Hematopoietic multipotent progenitor cell treated with erythropoietin and hydrocortisone succinate and interleukin-3 and kit ligand, for 8 days (in vitro differentiated cells): ENCODE measurements around the gene TXNDC2.
"Not testable (repeated sequence)": the region's sequence is repeated elsewhere in the genome, so short reads cannot be mapped to it uniquely, and the experiment has no call there.

Source experiments
- DNase-seq: peaks from one replicate; pipeline ENCODE4 v3.0.0-alpha.2; 2015

TXNDC2 gene

DNA sequence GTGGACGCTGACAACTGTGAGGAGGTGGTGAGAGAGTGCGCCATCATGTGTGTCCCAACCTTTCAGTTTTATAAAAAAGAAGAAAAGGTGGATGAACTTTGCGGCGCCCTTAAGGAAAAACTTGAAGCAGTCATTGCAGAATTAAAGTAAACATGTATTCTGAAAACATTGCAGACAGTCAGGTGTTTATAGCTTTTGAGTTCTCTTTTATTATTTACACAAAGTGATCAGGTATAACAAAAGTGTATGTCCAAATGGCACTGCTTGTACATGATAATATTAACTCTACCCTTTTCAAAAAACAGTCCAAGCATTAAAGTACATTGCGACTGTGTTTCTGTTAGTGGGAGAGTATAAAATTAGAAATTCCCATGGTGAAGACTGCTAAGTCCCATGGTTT is 2.2 kb downstream of the TXNDC2 start:
- no peak for DNase-seq

DNA sequence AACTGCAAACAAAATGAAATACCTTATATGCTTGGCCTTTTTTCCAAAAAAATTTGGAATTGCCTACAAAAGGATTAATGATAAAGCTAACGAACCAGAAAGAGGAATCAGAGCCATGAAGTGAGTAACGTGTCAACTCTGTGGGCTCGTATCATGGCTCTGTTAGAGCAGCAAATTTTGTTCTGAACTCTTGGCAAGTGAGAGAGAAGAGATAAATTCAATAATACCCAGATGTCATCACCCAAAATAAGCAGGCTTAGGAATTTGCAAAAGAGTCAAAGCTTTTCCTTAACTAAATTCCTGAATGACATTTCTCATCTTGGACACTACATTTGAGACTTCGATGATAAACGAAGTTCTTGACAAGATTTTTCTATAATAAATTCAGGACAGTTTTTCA is 4.4 kb downstream of the TXNDC2 start:
- DNase-seq, result no peak

DNA sequence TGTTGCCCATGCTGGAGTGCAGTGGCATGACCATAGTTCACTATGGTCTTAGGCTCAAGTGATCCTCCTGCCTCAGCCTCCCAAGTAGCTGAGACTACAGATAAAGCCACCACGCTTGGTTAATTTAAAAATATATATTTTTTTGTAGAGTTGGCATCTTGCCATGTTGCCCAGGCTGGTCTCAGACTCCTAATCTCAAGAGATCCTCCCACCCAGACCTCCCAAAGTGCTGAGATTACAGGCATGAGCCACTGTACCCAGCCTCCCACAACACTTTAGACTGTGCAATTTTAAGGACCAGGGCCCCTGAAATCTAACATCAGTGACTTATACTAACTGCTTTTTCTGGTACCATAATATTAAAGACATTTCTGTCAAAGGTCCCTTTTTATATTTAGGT is 5.2 kb downstream of the TXNDC2 start:
- peak; percentile 84 for DNase-seq

DNA sequence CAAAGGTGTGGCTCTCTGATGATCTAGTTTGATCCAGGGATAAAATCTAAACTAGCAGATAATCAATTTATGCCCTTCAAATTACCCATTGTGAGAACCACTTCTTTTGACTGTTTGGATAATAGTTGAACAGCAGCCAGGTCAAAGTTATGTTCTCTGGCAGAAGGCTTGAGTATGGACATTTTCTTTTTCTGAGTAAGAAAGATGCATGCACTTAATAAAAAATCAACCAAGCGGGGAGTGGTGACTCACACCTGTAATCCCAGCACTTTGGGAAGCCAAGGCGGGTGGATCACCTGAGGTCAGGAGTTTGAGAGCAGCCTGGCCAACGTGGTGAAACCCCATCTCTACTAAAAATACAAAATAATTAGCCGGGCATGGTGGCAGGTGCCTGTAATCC is 5.7 kb downstream of the TXNDC2 start:
- DNase-seq, result not testable (repeated sequence)

DNA sequence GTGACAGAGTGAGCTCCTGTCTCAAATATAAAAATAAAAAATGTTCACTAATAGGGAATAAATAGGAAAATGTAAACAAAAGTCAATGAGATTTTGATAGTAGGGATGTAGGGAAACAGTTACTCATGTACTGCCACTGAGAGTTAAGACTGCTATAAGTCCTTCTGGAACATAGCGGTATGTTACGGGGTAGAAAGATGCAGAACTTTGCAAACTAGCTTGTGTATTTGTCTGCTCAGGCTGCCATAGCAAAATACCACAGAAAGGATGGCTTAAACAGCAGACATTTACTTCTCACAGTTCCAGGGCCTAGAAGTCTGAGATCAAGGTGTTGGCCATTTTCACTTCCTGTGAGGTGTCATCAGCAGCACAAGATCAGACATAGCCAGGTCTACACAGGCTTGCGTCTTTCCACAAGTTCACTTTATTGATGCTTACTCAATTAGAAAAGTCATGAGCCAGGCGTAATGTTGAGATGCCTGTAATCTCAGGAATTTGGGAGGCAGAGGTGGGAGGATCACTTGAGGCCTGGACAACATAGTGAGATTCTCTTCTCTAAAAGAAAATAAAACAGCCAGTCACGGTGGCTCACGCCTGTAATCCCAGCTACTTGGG is 8.8 kb downstream of the TXNDC2 start:
- no peak for DNase-seq

DNA sequence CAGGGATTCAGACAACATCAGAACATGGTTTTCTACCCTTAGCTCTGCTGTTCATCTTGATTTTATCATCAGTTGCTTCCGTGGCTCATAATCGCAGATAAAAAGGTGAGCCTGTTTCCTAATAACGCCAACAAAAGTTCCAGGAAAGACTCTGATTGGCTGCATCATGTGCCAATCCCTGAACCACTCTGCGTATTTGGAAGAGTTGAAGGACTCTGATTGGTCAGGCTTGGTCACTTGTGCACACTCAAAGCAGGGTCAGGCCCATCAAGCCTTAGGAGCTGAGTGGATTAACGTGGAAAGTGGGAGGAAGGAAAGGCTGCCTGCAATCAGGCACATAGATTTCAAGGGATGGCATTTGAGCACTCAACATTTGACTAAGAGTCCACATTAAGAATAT is 11.4 kb downstream of the TXNDC2 start:
- DNase-seq, result no peak

DNA sequence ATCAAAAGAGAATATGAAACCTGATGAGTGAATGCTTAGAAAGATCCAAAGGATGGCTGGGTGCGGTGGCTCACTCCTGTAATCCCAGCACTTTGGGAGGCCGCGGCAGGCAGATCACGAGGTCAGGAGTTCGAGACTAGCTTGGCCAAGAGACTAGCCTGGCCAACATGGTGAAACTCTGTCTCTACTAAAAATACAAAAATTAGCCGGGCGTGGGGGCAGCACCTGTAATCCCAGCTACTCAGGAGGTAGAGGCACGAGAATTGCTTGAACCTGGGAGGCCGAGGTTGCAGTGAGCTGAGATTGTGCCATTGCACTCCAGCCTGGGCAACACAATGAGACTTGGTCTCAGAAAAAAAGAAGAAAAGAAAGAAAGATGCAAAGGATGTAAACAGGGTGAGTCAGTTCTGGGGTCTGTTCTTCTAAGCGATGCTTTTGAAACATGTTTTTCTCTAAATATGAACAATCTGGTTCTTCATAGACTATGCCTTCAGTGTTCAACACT is 12.1 kb downstream of the TXNDC2 start:
- DNase-seq, result not testable (repeated sequence)

DNA sequence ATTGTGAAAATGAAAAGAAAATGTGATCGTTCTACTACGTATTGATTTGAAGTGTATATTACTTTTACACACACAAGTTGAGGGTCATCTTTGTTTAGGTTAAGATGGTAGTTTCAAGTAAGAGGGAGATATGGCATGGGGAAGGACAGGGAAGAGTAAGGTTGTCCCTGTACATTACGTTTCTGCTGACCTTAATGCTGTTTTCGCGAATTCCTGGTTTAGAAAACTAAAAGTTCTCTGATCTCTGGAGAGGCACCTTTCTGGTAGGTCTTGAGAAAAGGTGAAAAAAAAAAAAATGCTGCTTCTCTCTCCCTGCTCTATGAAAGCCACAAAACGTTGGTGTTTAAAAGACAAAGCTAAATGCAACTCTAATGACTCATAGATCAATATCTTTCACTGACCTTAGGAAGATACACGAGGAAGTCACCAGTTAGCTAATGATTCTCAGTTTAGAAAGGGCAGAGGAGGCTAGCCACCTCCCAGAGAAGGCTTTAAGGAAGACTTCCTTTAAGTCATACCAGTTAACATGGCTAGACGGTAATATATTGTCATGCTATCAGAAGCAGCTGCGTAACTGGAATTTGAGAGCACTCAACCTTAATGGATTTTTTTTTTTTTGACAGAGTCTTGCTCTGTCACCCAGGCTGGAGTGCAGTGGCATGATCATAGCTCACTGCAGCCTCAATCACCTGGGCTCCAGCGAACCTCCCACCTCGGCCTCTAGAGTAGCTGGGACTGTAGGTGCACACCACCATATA is 13.2 kb downstream of the TXNDC2 start:
- peak; percentile 85 for DNase-seq

DNA sequence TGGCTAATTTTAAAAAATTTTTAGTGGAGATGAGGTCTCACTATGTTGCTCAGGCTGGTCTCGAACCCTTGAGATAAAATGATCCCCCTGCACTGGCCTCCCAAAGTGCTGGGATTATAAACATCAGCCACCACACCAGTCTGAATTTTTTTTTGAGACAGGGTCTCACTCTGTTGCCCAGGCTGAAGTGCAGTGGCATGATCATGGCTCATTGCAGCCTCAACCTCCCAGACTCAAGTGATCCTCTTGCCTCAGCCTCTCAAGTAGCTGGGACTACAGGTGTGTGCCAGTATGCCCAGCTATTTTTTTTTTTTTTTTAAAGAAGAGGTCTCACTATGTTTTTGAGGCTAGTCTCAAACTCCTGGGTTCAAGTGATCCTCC is 13.8 kb downstream of the TXNDC2 start:
- DNase-seq, result not testable (repeated sequence)

DNA sequence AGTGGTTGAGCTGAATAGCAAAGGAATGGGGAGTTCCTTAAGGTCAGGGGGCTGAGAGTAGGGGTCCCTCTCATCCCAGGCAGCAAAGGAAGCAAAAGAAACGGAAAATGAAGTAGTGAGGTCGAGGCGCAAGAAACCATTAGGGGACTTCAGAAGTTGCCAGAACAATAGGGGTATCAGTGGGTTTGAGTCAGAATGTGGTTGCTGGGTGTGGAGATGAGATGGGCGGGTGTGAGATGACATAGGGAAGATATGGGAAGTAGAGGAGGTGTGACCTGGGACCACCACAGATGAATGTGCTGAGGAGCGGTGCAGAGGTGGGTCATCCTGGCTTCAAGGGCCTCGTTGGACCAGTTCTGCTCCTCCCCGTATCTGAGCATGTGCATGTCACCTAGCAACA is 14.9 kb downstream of the TXNDC2 start:
- no peak for DNase-seq

DNA sequence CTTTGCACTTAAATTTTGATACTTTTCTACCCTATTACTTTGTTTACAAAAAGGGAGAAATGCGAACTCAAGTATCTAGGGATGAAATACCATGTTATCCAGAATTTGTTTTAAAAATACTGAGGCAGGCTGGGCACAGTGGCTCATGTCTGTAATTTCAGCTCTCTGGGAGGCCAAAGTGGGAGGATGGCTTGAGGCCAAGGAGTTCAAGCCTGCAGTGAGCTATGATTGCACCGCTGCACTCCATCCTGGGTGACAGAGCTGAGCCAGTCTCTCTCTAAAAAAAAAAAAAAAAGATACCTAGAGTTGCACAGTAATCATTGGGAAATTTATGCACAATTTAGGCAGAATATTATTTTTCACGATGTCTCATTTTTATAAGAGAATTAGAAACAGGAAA is 15.6 kb downstream of the TXNDC2 start:
- DNase-seq, result no peak

DNA sequence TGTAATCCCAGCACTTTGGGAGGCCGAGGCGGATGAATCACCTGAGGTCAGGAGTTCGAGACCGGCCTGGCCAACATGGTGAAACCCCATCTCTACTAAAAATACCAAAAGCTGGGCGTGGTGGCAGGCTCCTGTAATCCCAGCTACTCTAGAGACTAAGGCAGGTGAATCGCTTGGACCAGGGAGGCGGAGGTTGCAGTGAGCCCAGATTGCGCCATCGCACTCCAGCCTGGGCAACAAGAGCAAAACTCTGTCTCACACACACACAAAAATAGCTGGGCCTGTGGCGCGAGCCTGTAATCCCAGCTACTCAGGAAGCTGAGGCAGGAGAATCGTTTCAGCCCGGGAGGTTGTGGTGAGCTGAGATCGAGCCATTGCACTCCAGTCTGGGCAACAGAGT is 16.5 kb downstream of the TXNDC2 start:
- DNase-seq, result not testable (repeated sequence)

DNA sequence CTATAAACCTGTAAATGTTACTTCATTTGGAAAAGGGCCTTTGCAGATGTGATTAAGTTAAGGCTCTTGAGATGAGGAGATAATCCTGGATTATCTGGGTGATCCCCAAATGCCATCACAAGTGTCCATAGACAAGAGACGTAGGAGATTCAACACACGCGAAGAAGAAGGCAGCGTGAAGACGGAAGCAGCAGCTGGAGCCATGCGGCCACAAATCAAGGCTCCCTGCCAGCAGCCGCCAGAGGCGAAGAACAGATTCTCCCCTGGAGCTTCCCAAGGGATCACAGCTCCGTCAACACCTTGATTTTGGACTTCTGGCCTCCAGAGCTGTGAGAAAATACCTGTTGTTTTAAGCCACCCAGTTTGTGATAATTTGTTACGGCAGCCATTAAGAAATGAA is 17.1 kb downstream of the TXNDC2 start:
- DNase-seq, result no peak

DNA sequence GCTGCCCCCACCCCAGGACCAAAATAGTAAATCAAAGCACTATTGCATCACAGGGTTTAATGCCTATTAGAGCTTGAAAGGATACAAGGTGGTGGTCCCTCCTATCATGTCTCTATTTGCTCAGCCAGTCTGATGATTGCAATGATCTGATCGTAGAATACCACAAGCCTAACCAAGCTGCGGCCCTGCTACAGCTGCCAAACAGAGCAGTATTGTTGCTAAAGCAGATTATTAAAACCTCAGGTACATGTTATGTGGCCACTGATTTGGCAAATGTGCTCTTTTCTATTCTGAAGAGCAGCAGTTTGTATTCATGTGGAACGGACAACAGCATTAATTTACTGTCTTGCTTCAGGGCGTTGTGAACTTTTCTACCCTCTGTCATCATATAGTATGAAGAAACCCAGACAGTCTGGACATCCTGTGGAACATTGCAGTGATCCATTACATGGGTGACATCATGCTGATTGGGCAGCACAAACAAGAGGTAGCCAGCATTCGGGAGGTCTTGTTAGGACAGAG is 19.7 kb downstream of the TXNDC2 start:
- no peak for DNase-seq

DNA sequence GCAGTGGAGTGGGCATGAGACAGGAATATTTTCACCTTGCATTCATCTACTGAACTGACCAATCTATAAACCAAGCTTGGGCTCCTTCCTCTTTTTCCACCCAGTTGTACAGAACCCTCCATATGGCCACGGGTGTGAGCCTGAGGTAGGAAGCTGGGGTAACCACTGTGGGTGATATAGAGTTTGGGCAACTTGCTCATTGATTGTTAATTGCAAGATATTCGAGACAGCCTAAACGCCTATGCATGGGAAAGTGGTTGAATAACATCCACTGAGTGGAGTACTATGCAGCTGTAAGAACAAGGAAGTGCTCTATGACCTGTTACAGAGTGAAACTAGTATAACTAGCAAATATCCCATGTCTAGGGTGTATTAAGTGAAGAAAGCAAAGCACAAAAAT is 20.7 kb downstream of the TXNDC2 start:
- no peak for DNase-seq

DNA sequence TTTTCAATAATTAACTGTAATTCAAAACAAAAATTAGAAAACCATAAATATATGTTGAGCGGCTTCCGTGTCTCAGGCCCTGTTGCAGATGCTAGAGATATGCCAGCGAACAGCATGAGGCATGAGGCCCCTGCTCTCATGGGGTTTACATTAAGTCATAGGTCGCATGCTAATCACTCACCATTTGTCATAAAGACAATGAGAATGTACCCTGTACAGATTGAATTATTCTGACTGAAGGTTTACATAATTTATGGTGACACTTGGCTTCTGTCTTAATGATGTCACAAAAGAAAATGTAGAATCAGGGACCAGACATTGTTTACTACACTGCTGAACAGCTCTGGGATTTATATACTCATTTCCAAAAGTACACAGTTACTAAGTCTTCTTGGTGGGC is 22.1 kb downstream of the TXNDC2 start:
- DNase-seq, result no peak

DNA sequence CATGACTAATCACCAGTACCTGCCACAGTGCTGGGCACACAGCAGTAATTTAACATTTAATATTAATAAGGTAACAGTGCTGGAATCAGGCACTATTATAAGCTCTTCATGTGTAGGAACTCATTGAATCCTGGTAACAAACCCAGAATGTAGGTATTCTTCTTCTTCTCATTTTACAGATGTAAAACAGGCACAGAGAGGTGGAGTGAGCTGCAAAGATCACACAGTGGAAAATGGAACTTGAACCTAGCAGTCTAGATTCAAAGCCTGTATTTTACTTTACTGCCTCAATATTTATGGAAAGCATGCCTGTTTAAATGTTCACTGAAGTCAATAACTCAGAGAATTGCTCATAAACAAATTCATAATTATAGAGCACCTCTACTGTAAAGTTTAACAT is 24.3 kb downstream of the TXNDC2 start:
- DNase-seq, result no peak

DNA sequence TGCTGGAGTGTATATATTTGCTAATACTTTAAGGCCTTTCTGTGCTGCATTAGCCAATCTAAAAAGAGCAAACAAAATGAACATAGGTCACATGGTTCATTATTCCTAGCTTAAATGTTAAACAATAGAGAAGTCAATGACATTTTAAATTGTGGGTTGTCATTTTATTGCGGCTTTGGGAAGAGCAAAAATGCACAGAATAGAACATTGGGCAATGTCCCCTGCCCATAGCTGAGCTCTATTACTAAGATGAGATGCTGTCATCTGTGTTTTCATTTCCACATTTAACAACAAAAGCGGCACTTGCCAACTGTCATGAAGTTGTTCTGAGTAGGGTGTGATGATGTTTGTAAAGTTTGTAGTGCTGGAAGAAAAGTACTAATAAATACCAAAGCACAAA is 24.9 kb downstream of the TXNDC2 start:
- DNase-seq, result no peak

DNA sequence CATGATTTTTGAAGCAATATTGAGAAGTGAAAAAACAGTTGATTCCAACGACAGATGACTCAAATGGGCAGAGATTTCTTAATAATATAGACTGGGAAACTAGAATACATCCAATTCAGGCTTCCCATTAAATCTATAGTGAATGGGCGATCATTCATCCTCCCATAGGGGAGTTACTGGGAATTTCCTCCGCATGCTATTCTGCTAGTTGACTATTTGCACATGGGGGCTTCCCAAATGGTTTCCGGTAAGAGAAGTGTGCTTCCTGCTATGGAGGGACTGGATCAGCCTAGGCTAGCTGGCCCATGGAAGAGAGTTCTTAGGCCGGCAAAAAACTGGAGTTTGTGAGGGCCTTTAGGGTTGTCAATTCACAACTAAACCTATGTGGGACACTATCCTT is 25.5 kb downstream of the TXNDC2 start:
- no peak for DNase-seq

DNA sequence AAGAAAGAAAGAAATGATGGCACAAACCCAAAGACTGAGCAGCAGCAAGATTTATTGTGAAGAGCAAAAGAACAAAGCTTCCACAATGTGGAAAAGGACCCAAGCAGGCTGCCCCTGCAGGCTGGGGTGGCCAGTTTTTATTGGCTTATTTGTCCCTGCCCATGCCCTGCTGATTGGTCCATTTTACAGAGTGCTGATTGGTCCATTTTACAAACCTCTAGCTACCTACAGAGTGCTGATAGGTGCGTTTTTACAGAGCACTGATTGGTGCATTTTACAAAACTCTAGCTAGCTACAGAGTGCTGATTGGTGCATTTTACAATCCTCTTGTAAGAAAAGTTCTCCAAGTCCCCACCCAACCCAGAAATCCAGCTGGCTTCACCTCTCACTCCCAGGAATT is 26.5 kb downstream of the TXNDC2 start:
- not testable (repeated sequence) for DNase-seq

DNA sequence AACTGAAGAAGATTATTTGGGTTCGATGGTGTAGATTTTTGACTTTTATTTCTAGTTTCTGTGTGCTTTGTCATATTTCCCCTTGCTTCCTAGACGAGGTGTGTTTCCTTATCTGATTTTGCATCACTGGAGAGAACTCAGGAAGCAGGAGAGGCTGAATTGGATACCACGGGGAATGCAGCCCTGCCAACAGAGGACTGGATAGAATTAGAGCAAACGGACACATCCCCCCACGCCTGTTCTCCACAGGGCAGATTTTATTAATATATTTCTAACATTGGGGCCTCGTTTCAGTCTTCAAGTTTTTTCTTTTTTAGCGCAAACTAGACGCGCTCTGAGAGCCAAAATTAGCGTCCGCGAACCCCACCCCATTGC is 27.4 kb downstream of the TXNDC2 start:
- no peak for DNase-seq

DNA sequence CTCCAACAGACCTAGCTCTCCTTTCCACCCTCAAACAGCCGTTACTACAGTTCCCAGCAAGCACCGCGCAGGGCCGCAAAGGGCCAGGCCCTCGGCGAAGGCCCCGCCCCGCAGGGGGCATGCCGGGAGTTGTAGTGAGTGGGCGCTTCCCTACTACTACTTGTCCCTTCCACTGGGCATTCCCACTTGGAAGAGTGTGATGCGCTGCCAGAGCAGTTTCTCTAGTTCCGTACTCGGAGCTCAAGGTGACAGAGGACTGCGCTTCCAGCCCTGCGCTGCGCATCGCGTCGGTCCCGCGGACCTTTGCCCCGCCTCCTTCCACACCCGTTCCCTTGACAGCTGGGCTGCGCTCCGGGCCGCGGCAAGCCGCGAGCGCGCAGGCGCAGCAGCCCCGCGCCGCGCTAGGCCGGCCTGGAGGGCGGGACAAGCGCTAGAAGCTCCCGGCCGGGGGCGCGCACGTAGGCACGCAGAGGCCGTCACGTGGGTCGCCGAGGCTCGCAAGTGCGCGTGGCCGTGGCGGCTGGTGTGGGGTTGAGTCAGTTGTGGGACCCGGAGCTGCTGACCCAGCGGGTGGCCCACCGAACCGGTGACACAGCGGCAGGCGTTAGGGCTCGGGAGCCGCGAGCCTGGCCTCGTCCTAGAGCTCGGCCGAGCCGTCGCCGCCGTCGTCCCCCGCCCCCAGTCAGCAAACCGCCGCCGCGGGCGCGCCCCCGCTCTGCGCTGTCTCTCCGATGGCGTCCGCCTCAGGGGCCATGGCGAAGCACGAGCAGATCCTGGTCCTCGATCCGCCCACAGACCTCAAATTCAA is 28.0 kb downstream of the TXNDC2 start, which contains the start of gene VAPA:
Gene VAPA (plus strand): TSS at position 491 of the 808 bp plus-strand sequence. CDS start 241 bp downstream, at position 732.
- peak; percentile 96 for DNase-seq

DNA sequence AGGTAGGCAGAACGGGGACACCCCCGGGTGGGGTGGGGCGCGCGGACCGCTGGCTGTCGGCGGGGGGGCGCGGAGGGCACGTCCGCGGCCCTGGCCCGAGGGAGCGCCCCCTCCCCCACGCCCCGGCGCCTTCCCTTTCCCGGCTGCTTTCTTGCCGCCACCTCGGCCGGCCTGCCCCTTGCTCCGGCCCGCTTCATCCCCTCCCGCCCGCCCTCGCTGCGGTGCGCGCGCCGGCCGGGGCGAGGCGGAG is 28.5 kb downstream of the TXNDC2 start:
- no peak for DNase-seq
